K562 (cell line): ENCODE results near the gene SPAG9. TPM values are rescaled to one million over a fixed set of nuclear protein-coding genes. Genes with fewer than 3 reads are reported as not detected.

Experiments
- ADNP ChIP-seq: fragments of 200-800 bp; sonication (Bioruptor generic); IDR thresholded peaks from 2 replicates; pipeline ENCODE4 v1.6.1; 2016; ENCODE audit warnings: missing genetic modification characterization, missing compliant biosample characterization
- DACH1 ChIP-seq: fragments of 450-650 bp; IDR thresholded peaks from 2 replicates; pipeline ENCODE4 v1.6.1; 2018; ENCODE audit not compliant: partially characterized antibody
- ELF1 ChIP-seq: fragments of 200-800 bp; sonication (Bioruptor generic); IDR thresholded peaks from 2 replicates; pipeline ENCODE4 v1.6.1; 2016; ENCODE audit warnings: missing genetic modification characterization, missing compliant biosample characterization
- ERF ChIP-seq: fragments of 450-650 bp; formaldehyde crosslinking; IDR thresholded peaks from 2 replicates; pipeline ENCODE4 v1.4.0; 2020; ENCODE audit warnings: mild to moderate bottlenecking, mixed read lengths
- ETS2 ChIP-seq: IDR thresholded peaks from 2 replicates; pipeline ENCODE4 v1.6.1; 2016; ENCODE audit warnings: borderline replicate concordance, missing genetic modification characterization, mild to moderate bottlenecking, moderate library complexity, missing compliant biosample characterization; ENCODE audit not compliant: poor library complexity, severe bottlenecking
- FOXK2 ChIP-seq, 2 experiments: fragments of 450-650 bp; IDR thresholded peaks in 1 of 2; conservative IDR thresholded peaks in 1 of 2; 2 replicates each; pipeline ENCODE4 v1.6.1; 2016; ENCODE audit warnings: low read depth in 2 of 2, mild to moderate bottlenecking in 1 of 2
- HLTF ChIP-seq: fragments of 450-650 bp; IDR thresholded peaks from 2 replicates; pipeline ENCODE4 v1.6.1; 2016
- ILK ChIP-seq: fragments of 450-650 bp; IDR thresholded peaks from 2 replicates; pipeline ENCODE4 v1.6.1; 2016; ENCODE audit warnings: missing genetic modification characterization, low read depth, mild to moderate bottlenecking, missing compliant biosample characterization, moderate library complexity, borderline replicate concordance
- NR3C1 ChIP-seq: sonication (generic); formaldehyde crosslinking; IDR thresholded peaks from 2 replicates; pipeline ENCODE4 v1.8.1; 2022; ENCODE audit warnings: missing genetic modification reagents
- PCBP2 ChIP-seq: fragments of 200-400 bp; formaldehyde crosslinking; IDR thresholded peaks from 2 replicates; pipeline ENCODE4 v1.6.1; 2018; ENCODE audit warnings: low read length, low read depth, mild to moderate bottlenecking, moderate library complexity; ENCODE audit not compliant: poor library complexity, severe bottlenecking
- SLC30A9 ChIP-seq: fragments of 250-450 bp; sonication (Bioruptor Pico); IDR thresholded peaks from 2 replicates; pipeline ENCODE4 v1.8.0; 2022; ENCODE audit warnings: mild to moderate bottlenecking, moderate library complexity
- SMAD1 ChIP-seq: fragments of 150-350 bp; IDR thresholded peaks from 2 replicates; pipeline ENCODE4 v1.6.1; 2014; ENCODE audit warnings: low read length, low read depth; ENCODE audit not compliant: partially characterized antibody
- TEAD4 ChIP-seq, 2 experiments: sonication (generic) in 1 of 2; formaldehyde crosslinking in 1 of 2; IDR thresholded peaks; 2 replicates each; pipeline versions ENCODE4 v1.6.1 to v1.8.0; 2012 to 2022; ENCODE audit warnings: borderline replicate concordance in 1 of 2, inconsistent platforms in 1 of 2, low read length in 1 of 2, mild to moderate bottlenecking in 1 of 2, missing genetic modification reagents in 1 of 2
- ZNF766 ChIP-seq: fragments of 200-800 bp; sonication (Bioruptor generic); conservative IDR thresholded peaks from 2 replicates; pipeline ENCODE4 v1.6.1; 2016; ENCODE audit warnings: missing genetic modification characterization, missing compliant biosample characterization
- polyA plus RNA-seq, 8 experiments: library from polyadenylated mRNA; depleted of rRNA in 4 of 8; stranded (reverse) in 5 of 8; unstranded in 3 of 8; fragments of >200 nt; fragmentation: Nextera tagmentation in 2 of 8; fragmentation: Illumina TruSeq in 1 of 8; extraction: Ambion mirVana in 2 of 8; extraction: Trizol in 1 of 8; gene quantifications; 2 replicates each; pipeline versions ENCODE4 v1.2.1 to v1.2.3, GENCODE V29; 2011 to 2014; ENCODE audit warnings: inconsistent platforms in 1 of 8, missing spikeins in 1 of 8
- total RNA-seq, 7 experiments: library from RNA; depleted of rRNA in 6 of 7; stranded (reverse); fragments of >200 nt in 6 of 7; fragmentation: Illumina TruSeq in 2 of 7; extraction: Trizol in 2 of 7; gene quantifications; 2 replicates each; pipeline versions ENCODE4 v1.2.1 to v1.2.3, GENCODE V29; 2011 to 2021; ENCODE audit warnings: low replicate concordance in 1 of 7
- TF ChIP-seq, protein P1 (sequence below): fragments of 450-650 bp; IDR thresholded peaks from 2 replicates; pipeline ENCODE4 v1.6.1; 2017; ENCODE audit warnings: mild to moderate bottlenecking, moderate library complexity
- TF ChIP-seq, protein P2 (sequence below): conservative IDR thresholded peaks from 2 replicates; pipeline ENCODE4 v1.6.1; 2011; ENCODE audit warnings: low read depth, mild to moderate bottlenecking, low read length; ENCODE audit not compliant: control insufficient read depth
- TF ChIP-seq, protein P3 (sequence below): fragments of 250-450 bp; sonication (Bioruptor Pico); IDR thresholded peaks from 2 replicates; pipeline ENCODE4 v1.4.0; 2020; ENCODE audit warnings: mild to moderate bottlenecking, moderate library complexity, borderline replicate concordance
- TF ChIP-seq, protein P4 (sequence below): fragments of 250-450 bp; sonication (Bioruptor Pico); IDR thresholded peaks from 2 replicates; pipeline ENCODE4 v1.8.0; 2021; ENCODE audit warnings: mild to moderate bottlenecking, moderate library complexity
- TF ChIP-seq, protein P5 (sequence below): fragments of 250-450 bp; sonication (Bioruptor Pico); IDR thresholded peaks from 2 replicates; pipeline ENCODE4 v1.9.0; 2021; ENCODE audit warnings: mild to moderate bottlenecking

SPAG9 gene
- total and polyA plus RNA-seq, 9 of the 15 experiments (the other 6 are each of a cell fraction or from before 2014, with no cell fraction given) = 12.2 to 99.2 (median 58.2) TPM

DNA sequence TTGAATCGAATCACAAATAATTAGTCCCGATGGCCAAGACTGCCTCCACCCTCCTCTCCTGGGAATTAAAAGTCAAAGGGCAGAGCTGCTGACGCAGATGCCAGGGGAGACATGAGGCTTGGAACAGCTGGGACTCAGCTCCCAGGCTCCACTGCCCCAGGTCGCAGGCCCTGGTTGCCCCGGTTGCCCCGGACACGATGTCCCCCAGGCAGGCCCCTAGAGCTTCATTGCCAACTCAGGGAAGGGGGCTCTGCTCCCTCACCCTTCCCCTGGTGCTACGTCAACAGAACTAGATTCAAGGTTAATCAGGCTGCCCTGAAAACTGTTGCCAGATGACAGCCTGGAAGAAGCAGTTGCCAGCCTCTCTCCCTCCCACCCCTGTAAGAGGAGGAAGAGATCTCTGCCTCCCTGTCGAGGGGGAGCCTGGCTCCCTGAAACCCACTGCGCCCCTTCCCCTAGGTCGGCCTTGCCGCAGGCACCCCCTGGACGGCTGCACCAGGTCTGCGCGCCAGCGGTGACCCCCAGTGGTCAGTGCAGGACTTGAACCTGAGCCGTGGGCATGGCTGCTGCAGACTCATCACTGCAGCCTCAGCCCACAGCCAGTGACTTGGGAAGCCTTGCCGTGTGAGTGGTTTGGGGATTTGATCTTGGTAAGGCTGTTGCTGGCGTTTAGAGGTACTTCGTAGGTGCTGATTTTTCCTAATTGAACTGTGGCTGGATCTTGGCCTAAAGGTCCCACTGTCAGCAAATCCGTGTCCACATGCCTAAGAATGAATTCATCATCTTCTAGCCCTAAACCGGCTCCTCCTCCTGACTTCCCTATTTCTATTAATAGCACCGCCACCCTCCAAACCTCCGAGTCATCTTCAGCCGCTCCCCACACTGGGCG lies 170.4 kb downstream of the SPAG9 start (continued):
- TF ChIP-seq NR3C1 (CRISPR knock-in tag) (no peak), PCBP2 (no peak), HLTF (peak; percentile 48; the same call in 1 of the 2 replicates), ZNF766 (CRISPR knock-in tag) (peak; percentile 55; the same call in 1 of the 2 replicates), ERF (no peak), ETS2 (tag) (no peak), DACH1 (no peak), ILK (tag) (no peak), TEAD4 (IDR thresholded peaks at IDR 0.05; ENCODE audit: low read length) (0 out of 2 replicates have a peak, but pooled peaks have one; percentile 23), TEAD4 (CRISPR knock-in tag; IDR thresholded peaks at IDR 0.05; ENCODE audit: borderline replicate concordance) (no peak), ELF1 (tag) (peak; percentile 76), SMAD1 (no peak), ADNP (tag) (no peak), FOXK2 (conservative IDR thresholded peaks at IDR 0.05 in 1 of 2, IDR thresholded peaks at IDR 0.05 in 1 of 2; ENCODE audit: low read depth in 2 of 2) (peak; percentile 70 to 76; a peak in 3 of 4 replicates), SLC30A9 (CRISPR knock-in tag) (no peak)
- TF ChIP-seq, protein P1, sequence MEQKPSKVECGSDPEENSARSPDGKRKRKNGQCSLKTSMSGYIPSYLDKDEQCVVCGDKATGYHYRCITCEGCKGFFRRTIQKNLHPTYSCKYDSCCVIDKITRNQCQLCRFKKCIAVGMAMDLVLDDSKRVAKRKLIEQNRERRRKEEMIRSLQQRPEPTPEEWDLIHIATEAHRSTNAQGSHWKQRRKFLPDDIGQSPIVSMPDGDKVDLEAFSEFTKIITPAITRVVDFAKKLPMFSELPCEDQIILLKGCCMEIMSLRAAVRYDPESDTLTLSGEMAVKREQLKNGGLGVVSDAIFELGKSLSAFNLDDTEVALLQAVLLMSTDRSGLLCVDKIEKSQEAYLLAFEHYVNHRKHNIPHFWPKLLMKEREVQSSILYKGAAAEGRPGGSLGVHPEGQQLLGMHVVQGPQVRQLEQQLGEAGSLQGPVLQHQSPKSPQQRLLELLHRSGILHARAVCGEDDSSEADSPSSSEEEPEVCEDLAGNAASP = no peak
- TF ChIP-seq, protein P2, sequence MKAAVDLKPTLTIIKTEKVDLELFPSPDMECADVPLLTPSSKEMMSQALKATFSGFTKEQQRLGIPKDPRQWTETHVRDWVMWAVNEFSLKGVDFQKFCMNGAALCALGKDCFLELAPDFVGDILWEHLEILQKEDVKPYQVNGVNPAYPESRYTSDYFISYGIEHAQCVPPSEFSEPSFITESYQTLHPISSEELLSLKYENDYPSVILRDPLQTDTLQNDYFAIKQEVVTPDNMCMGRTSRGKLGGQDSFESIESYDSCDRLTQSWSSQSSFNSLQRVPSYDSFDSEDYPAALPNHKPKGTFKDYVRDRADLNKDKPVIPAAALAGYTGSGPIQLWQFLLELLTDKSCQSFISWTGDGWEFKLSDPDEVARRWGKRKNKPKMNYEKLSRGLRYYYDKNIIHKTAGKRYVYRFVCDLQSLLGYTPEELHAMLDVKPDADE = no peak
- TF ChIP-seq, protein P3, sequence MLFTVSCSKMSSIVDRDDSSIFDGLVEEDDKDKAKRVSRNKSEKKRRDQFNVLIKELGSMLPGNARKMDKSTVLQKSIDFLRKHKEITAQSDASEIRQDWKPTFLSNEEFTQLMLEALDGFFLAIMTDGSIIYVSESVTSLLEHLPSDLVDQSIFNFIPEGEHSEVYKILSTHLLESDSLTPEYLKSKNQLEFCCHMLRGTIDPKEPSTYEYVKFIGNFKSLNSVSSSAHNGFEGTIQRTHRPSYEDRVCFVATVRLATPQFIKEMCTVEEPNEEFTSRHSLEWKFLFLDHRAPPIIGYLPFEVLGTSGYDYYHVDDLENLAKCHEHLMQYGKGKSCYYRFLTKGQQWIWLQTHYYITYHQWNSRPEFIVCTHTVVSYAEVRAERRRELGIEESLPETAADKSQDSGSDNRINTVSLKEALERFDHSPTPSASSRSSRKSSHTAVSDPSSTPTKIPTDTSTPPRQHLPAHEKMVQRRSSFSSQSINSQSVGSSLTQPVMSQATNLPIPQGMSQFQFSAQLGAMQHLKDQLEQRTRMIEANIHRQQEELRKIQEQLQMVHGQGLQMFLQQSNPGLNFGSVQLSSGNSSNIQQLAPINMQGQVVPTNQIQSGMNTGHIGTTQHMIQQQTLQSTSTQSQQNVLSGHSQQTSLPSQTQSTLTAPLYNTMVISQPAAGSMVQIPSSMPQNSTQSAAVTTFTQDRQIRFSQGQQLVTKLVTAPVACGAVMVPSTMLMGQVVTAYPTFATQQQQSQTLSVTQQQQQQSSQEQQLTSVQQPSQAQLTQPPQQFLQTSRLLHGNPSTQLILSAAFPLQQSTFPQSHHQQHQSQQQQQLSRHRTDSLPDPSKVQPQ (CRISPR knock-in tag) = no peak
- TF ChIP-seq, protein P4, sequence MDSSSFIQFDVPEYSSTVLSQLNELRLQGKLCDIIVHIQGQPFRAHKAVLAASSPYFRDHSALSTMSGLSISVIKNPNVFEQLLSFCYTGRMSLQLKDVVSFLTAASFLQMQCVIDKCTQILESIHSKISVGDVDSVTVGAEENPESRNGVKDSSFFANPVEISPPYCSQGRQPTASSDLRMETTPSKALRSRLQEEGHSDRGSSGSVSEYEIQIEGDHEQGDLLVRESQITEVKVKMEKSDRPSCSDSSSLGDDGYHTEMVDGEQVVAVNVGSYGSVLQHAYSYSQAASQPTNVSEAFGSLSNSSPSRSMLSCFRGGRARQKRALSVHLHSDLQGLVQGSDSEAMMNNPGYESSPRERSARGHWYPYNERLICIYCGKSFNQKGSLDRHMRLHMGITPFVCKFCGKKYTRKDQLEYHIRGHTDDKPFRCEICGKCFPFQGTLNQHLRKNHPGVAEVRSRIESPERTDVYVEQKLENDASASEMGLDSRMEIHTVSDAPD (CRISPR knock-in tag) = no peak
- TF ChIP-seq, protein P5, sequence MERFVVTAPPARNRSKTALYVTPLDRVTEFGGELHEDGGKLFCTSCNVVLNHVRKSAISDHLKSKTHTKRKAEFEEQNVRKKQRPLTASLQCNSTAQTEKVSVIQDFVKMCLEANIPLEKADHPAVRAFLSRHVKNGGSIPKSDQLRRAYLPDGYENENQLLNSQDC (CRISPR knock-in tag) = no peak
